Right atrium auricular region (tissue), 2 donors: ENCODE measurements around the gene ZNF556. TPM values are rescaled to one million over a fixed set of nuclear protein-coding genes. Genes with fewer than 3 reads are reported as not detected.

Experiments
- DNase-seq: peaks from one replicate; pipeline ENCODE4 v3.0.0-alpha.2; 2019; ENCODE audit warnings: low spot score
- H3K27ac ChIP-seq, 2 donors: fragments of 200-600 bp; sonication (generic); 1 replicate in 1 of 2; 2 replicates in 1 of 2; pipeline ENCODE4 v1.5.1; 2016 to 2019
- H3K27me3 ChIP-seq, 2 donors: fragments of 200-600 bp; sonication (generic); one replicate each; pipeline versions ENCODE4 v1.5.1 to v1.6.0; 2017 to 2019
- H3K36me3 ChIP-seq: fragments of 200-600 bp; sonication (generic); one replicate; pipeline ENCODE4 v1.5.1; 2016
- H3K4me1 ChIP-seq, 2 donors: fragments of 200-600 bp; sonication (generic); one replicate each; pipeline versions ENCODE4 v1.5.1 to v1.6.0; 2017 to 2019
- H3K4me3 ChIP-seq, 2 donors: fragments of 200-600 bp; sonication (generic); 1 replicate in 1 of 2; 2 replicates in 1 of 2; pipeline ENCODE4 v1.5.1; 2017 to 2019; ENCODE audit warnings: mild to moderate bottlenecking in 1 of 2, moderate library complexity in 1 of 2
- H3K9me3 ChIP-seq, 2 donors: fragments of 200-600 bp; sonication (generic); one replicate each; pipeline ENCODE4 v1.5.1; 2019
- CTCF ChIP-seq, 2 donors: fragments of 200-600 bp; sonication (generic); IDR thresholded peaks; one replicate each; pipeline ENCODE4 v1.5.1; 2019; ENCODE audit warnings: antibody characterized with exemption in 2 of 2
- total RNA-seq, 2 donors: library from RNA; depleted of rRNA; stranded (reverse); fragments of >200 nt; gene quantifications; one replicate each; pipeline ENCODE4 v1.1.0, GENCODE V29; 2016

Gene ZNF556
- total RNA-seq, 2 donors from 2014 or later, result not detected

DNA sequence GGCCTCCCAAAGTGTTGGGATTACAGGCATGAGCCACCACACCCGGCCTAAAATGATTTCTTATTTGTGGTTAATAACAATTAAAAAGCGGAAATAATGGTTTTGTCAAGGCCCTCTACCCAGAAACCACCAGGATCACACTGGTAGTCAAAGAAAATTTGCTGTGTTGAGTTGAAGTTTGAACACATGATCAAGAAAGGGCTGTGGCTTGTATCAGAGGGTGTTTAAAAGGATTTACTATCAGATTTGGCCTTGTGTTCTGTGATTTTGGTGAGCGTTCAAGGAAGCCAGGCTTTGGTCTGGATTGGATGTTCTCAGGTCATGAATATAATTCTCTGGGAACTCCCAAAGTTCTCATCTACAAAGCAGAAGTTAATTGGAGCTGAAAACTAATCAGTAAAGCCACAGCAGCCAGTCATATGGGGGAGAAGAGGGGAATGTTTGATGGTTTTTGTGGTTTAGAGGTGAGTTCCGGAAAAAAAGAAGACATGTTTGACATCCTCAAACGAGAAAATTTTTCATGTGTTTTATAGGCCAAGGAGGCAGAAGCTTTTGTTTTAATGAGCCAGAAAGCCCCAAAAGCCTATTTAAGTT lies 10.6 kb upstream of the ZNF556 start:
- peaks cover 38% of the 10 kb centered on the region for H3K36me3 ChIP-seq
- TF ChIP-seq CTCF (IDR thresholded peaks at IDR 0.05), result no peak

GRCh38 chr19:2858864-2859263 lies 8.3 kb upstream of the ZNF556 start:
- Histone ChIP-seq H3K4me3 (no peak overlapping the region), H3K27me3 (no peaks in the 10 kb centered on the region), H3K4me1 (no peaks in the 10 kb centered on the region), H3K9me3 (peaks cover 17 to 55% of the 10 kb centered on the region in 2 donors), H3K27ac (no peak overlapping the region), H3K36me3 (peaks cover 15% of the 10 kb centered on the region)
- DNase-seq, result no peak
- TF ChIP-seq CTCF (IDR thresholded peaks at IDR 0.05), result no peak

More for the DNA sequence above, 10.6 kb upstream of the ZNF556 start:
- peaks cover 40 to 78% of the 10 kb centered on the region in 2 donors for H3K9me3 ChIP-seq
- no peaks in the 10 kb centered on the region for H3K4me1 ChIP-seq
- H3K4me3 ChIP-seq, result no peak overlapping the region
- DNase-seq, result no peak
- no peak overlapping the region for H3K27ac ChIP-seq
- no peaks in the 10 kb centered on the region for H3K27me3 ChIP-seq

DNA sequence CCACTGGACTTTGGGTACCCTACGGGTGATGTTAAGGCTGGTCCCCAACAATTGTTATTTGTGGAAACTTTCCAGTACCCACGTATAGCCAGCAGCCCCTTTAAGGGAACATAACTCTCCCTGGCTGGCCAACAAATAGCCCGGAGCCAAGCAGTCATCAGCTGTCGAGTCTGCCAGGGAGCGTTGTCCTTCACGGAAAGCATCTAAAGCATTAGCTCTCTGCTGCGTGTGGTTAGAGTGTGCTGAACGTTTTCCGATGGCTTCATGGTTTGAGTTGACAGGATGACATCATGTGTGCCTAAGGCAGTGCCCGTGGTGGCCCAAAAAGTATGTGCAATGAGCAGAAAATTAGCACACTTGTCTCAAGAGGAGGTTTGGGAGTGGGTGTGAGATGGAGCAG lies 3.3 kb upstream of the ZNF556 start:
- Histone ChIP-seq H3K9me3 (peaks cover 0 to 6% of the 10 kb centered on the region in 2 donors), H3K27ac (no peak overlapping the region), H3K4me3 (no peak overlapping the region), H3K27me3 (no peaks in the 10 kb centered on the region), H3K4me1 (no peaks in the 10 kb centered on the region), H3K36me3 (no peaks in the 10 kb centered on the region)
- TF ChIP-seq CTCF (IDR thresholded peaks at IDR 0.05), result no peak
- DNase-seq, result no peak

DNA sequence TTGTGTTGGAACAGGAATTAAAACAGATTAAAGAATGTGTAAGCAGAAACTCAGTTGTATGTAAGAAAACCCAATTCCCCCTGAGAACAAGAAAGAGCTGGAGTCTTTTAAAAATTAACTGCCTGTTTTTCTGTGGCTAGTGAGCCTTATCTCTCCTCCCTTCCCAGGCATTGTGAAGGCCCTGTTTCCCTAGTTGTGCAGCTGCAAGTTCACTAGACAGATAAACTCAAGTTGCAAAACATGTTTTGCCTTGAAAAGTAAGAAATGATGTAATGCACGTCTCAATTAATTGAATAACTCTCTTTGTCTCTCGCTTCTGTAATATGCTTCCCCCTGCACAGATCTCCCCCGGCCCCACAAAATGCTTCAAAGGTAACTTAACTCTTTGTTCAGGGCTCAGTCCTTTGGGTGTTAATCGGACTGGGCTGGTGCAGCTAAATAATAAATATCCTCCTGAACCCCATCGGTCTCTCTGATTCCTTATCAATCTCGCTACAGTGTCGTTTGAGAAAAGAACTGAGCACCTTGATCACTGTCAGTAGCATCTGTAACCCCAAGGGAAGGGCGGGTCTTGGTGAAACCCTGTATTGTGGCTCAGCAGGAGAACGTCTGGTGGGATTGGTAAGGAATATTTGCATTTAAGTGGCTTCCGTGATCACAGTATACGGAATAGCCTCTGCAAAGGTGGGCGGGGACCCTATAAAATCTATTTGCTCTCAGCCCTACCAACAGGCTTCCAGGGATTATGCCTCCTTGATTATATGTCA lies 1.6 kb upstream of the ZNF556 start:
- Histone ChIP-seq H3K27ac (no peak overlapping the region), H3K9me3 (no peaks in the 10 kb centered on the region), H3K36me3 (no peaks in the 10 kb centered on the region), H3K27me3 (no peaks in the 10 kb centered on the region), H3K4me3 (no peak overlapping the region), H3K4me1 (no peaks in the 10 kb centered on the region)
- TF ChIP-seq CTCF (IDR thresholded peaks at IDR 0.05), result no peak
- DNase-seq, result no peak

DNA sequence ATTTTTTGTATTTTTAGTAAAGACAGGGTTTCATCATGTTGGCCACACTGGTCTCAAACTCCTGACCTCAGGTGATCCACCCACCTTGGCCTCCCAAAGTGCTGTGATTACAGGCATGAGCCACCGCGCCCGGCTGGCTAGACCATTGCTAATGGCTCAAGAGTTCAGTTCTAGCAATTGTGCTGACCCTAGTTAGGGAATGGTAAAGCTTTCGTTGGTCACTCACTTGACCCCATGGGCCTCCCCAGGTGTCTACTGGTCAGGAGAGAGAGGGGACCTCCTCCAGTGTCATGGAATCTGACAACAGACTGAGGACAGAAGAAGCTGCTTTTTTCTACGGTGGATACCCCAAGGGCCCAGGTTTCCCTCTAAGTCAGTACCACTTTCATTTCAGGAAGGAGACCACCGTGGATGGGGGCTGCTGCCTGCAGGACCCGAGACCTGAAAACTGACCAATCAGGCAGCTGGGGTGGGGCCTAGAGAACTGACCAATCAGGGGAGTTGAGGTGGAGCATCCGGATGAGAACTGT lies 575 bp upstream of the ZNF556 start:
- no peaks in the 10 kb centered on the region for H3K27me3 ChIP-seq
- H3K9me3 ChIP-seq, result no peaks in the 10 kb centered on the region
- DNase-seq, result no peak
- no peaks in the 10 kb centered on the region for H3K4me1 ChIP-seq
- no peak overlapping the region for H3K27ac ChIP-seq
- H3K36me3 ChIP-seq, result no peaks in the 10 kb centered on the region
- H3K4me3 ChIP-seq, result no peak overlapping the region
- no peak for TF ChIP-seq CTCF (IDR thresholded peaks at IDR 0.05)
